A673 (cell line): ENCODE results near the gene AGBL4. TPM values are rescaled to one million over a fixed set of nuclear protein-coding genes. Genes with fewer than 3 reads are reported as not detected.

Source experiments
- BruUV-seq: library from RNA; stranded (reverse); fragments of 400-500 nt; replicated peaks from 2 replicates; lab custom pipeline; 2021; lab: Mats Ljungman, UMichigan
- CTCF ChIA-PET: fragments of 300-600 bp; sonication (Branson Sonifier 250); formaldehyde crosslinking; loops from one replicate; lab custom pipeline; 2022; ENCODE audit warnings: antibody characterized with exemption; lab: Charles Lee
- POLR2A ChIA-PET: fragments of 300-600 bp; sonication (Branson Sonifier 250); formaldehyde crosslinking; loops from one replicate; lab custom pipeline; 2022; ENCODE audit warnings: antibody characterized with exemption; ENCODE audit not compliant: low non-redundant PET; lab: Charles Lee
- DNase-seq: peaks from one replicate; pipeline ENCODE4 v3.0.0-alpha.2; 2015; ENCODE audit warnings: low spot score
- H3K27ac ChIP-seq: fragments of 200-600 bp; sonication (generic); 2 replicates; pipeline ENCODE4 v1.5.1; 2016; ENCODE audit warnings: mixed run types, low read depth, mild to moderate bottlenecking, mixed read lengths, antibody characterized with exemption, low read length; ENCODE audit not compliant: poor library complexity, severe bottlenecking
- H3K27me3 ChIP-seq: fragments of 200-600 bp; sonication (generic); replicated peaks from 2 replicates; pipeline ENCODE4 v1.6.1; 2017; ENCODE audit warnings: mixed run types, low read depth, mild to moderate bottlenecking, mixed read lengths, antibody characterized with exemption, low read length; ENCODE audit not compliant: insufficient read depth, poor library complexity
- H3K36me3 ChIP-seq: fragments of 200-600 bp; sonication (generic); 2 replicates; pipeline ENCODE4 v1.6.1; 2016; ENCODE audit warnings: mixed run types, mild to moderate bottlenecking, mixed read lengths, antibody characterized with exemption, low read length; ENCODE audit not compliant: insufficient read depth, poor library complexity, severe bottlenecking
- H3K4me1 ChIP-seq: fragments of 200-600 bp; sonication (generic); 2 replicates; pipeline ENCODE4 v1.6.1; 2017; ENCODE audit warnings: mixed run types, mild to moderate bottlenecking, mixed read lengths, antibody characterized with exemption, low read length; ENCODE audit not compliant: insufficient read depth, poor library complexity, severe bottlenecking
- H3K4me3 ChIP-seq: fragments of 200-600 bp; sonication (generic); 2 replicates; pipeline ENCODE4 v1.5.1; 2016; ENCODE audit warnings: low read depth, mixed run types, mild to moderate bottlenecking, mixed read lengths, low read length; ENCODE audit not compliant: poor library complexity, severe bottlenecking
- H3K9me3 ChIP-seq: fragments of 200-600 bp; sonication (generic); 2 replicates; pipeline ENCODE4 v1.6.1; 2016; ENCODE audit warnings: mixed run types, low read depth, mild to moderate bottlenecking, mixed read lengths, antibody characterized with exemption, low read length; ENCODE audit not compliant: poor library complexity, severe bottlenecking
- CTCF ChIP-seq: fragments of 300-800, 200-600 bp; sonication (generic); conservative IDR thresholded peaks from 2 replicates; pipeline ENCODE4 v1.5.1; 2017; ENCODE audit warnings: low read depth, mild to moderate bottlenecking, antibody characterized with exemption, low read length, moderate library complexity, mixed read lengths
- EZH2 ChIP-seq: fragments of 200-600 bp; sonication (generic); IDR thresholded peaks from 2 replicates; pipeline ENCODE4 v1.6.1; 2017; ENCODE audit warnings: borderline replicate concordance, low read depth, mild to moderate bottlenecking, mixed read lengths, antibody characterized with exemption, low read length; ENCODE audit not compliant: poor library complexity, severe bottlenecking
- intact Hi-C: fragments of 100-400 bp; cut with micrococcal nuclease; formaldehyde crosslinking; loops from one replicate; pipeline ENCODE4 v1.10.0; 2022; ENCODE audit not compliant: unreplicated experiment
- total RNA-seq: library from RNA; stranded (reverse); gene quantifications from 2 replicates; pipeline ENCODE4 v1.2.3, GENCODE V29; 2021

AGBL4 gene
- total RNA-seq, 1 experiment from 2014 or later = 0.32 TPM

- no peak overlapping the region for H3K4me3 ChIP-seq
- TF ChIP-seq EZH2 (no peak), CTCF (no peak)
- no peaks in the 10 kb centered on the region for H3K27me3 ChIP-seq
- ChIA-PET CTCF (no interaction called here), POLR2A (no interaction called here)
- H3K27ac ChIP-seq = no peak overlapping the region
- no peaks in the 10 kb centered on the region for H3K4me1 ChIP-seq
- DNase-seq = no peak
- no peaks in the 10 kb centered on the region for H3K36me3 ChIP-seq
- no TSS peak for BruUV-seq
- H3K9me3 ChIP-seq = peaks cover 17% of the 10 kb centered on the region
- intact Hi-C loops = no loop called here
Observed at GRCh38 chr1:49397086-49397485, 626.7 kb downstream of the AGBL4 start.

GRCh38 chr1:49394200-49394599 lies 629.6 kb downstream of the AGBL4 start:
- H3K4me1 ChIP-seq = peaks cover 11% of the 10 kb centered on the region
- no peak overlapping the region for H3K27ac ChIP-seq
- intact Hi-C loops = no loop called here
- H3K9me3 ChIP-seq = no peaks in the 10 kb centered on the region
- no peaks in the 10 kb centered on the region for H3K27me3 ChIP-seq
- POLR2A ChIA-PET = no interaction called here
- no peak for DNase-seq
- TF ChIP-seq EZH2 (no peak), CTCF (no peak)
- no peak overlapping the region for H3K4me3 ChIP-seq
- CTCF ChIA-PET = no interaction called here
- BruUV-seq = no TSS peak
- no peaks in the 10 kb centered on the region for H3K36me3 ChIP-seq

GRCh38 chr1:49389699-49390098 lies 634.1 kb downstream of the AGBL4 start:
- ChIA-PET POLR2A (no interaction called here), CTCF (no interaction called here)
- Histone ChIP-seq H3K4me1 (peaks cover 14% of the 10 kb centered on the region), H3K36me3 (no peaks in the 10 kb centered on the region), H3K27me3 (no peaks in the 10 kb centered on the region), H3K9me3 (no peaks in the 10 kb centered on the region), H3K4me3 (no peak overlapping the region), H3K27ac (peak overlapping the region; percentile 33)
- TF ChIP-seq CTCF (no peak), EZH2 (no peak)
- intact Hi-C loops = no loop called here
- BruUV-seq = no TSS peak
- DNase-seq = peak; percentile 1
